GM18517 (cell line): ENCODE data around the gene GAR1.
A peak's percentile ranks its signal among the peaks of the same experiment; 100 is the strongest.
"Not testable (repeated sequence)": the region's sequence is repeated elsewhere in the genome, so short reads cannot be mapped to it uniquely, and the experiment has no call there.

ENCODE experiments used
- ATAC-seq: cut with Tn5 transposase; IDR thresholded peaks from one replicate; pipeline ENCODE4 v1.9.1; 2021; ENCODE audit warnings: mild to moderate bottlenecking, moderate library complexity; ENCODE audit not compliant: unreplicated experiment

The GAR1 gene

GRCh38 chr4:109815151-109816081 is at the start of gene GAR1:
Gene GAR1, plus strand, starts transcription at chr4:109815762. Its CDS starts 403 bp downstream, at chr4:109816165.
- peak; percentile 99 for ATAC-seq

DNA sequence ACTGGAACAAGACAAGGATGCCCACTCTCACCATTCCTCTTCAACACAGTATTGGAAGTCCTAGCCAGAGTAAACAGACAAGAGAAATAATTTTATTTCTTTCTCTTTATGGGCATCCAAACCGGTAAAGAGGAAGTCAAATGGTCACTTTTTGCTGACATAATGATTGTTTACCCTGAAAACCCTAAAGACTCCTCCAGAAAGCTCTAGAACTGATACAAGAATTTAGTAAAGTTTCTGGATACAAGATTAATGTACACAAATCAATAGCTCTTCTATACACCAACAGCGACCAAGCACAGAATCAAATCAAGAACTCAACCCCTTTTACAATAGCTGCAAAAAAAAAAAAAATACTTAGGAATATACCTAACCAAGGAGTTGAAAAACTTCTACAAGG is 33.5 kb upstream of the GAR1 start:
- not testable (repeated sequence) for ATAC-seq

- ATAC-seq, result no peak
Observed at GRCh38 chr4:109786846-109787245, 28.7 kb upstream of the GAR1 start.

- ATAC-seq, result no peak
Observed at GRCh38 chr4:109787807-109788206, 27.8 kb upstream of the GAR1 start.

GRCh38 chr4:109795059-109795458 is 20.5 kb upstream of the GAR1 start:
- ATAC-seq, result no peak

GRCh38 chr4:109798866-109799265 is 16.7 kb upstream of the GAR1 start:
- ATAC-seq, result no peak

DNA sequence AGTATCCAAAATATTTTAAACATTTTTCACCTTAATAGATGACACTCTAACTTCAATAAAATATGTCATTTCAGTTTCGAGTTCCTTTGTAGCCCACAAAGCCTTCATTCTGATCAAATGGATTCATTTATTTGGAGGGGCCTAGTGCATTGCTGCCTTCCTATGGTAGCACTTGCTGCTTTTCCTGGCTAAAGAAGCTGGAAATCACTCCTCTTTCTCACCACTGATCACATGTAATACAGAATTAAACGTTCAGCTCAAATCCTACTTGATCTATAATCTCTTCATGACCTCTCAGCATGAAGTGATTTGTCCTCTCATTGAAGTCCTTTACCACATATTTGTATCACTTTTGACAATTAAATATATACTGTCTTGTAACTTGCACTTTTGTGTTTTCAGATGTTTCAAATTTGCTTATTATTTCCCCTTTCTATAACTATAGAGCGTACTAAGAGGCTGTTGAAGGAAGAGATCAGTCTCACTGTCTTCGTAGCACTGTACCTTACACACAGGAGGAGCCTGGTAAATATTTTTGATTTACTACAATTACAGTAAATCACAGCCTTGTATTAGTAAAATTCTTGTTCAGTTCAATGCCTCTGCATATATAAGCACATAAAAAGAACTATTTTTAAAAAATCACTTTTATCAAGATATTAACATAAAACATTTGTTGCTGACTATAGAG is 14.3 kb upstream of the GAR1 start:
- ATAC-seq, result no peak

- no peak for ATAC-seq
Observed at GRCh38 chr4:109801895-109802319, 13.7 kb upstream of the GAR1 start, which contains the start of gene CFI. Gene CFI, minus strand, starts transcription at chr4:109801999. Its CDS starts 28 bp downstream, at chr4:109801971.

GRCh38 chr4:109803924-109804571 is 11.5 kb upstream of the GAR1 start:
- peak; percentile 79 for ATAC-seq

DNA sequence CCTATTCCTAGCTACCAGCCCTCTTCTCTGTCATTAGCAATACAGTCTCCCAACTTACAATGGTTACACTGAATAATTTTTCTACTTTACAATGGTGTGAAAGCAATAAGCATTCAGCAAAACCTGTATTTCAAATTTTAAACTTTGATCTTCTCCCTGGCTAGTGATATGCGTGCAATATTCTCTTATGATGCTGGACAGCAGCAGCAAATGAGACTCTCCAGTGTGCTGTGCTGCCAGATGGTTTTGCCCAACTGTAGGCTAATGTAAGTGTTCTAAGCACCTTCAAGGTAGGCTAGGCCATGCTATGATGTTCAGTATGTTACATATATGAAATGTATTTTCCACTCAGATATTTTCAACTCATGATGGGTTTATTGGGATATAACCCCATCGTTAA is 5.9 kb upstream of the GAR1 start:
- ATAC-seq, result no peak

DNA sequence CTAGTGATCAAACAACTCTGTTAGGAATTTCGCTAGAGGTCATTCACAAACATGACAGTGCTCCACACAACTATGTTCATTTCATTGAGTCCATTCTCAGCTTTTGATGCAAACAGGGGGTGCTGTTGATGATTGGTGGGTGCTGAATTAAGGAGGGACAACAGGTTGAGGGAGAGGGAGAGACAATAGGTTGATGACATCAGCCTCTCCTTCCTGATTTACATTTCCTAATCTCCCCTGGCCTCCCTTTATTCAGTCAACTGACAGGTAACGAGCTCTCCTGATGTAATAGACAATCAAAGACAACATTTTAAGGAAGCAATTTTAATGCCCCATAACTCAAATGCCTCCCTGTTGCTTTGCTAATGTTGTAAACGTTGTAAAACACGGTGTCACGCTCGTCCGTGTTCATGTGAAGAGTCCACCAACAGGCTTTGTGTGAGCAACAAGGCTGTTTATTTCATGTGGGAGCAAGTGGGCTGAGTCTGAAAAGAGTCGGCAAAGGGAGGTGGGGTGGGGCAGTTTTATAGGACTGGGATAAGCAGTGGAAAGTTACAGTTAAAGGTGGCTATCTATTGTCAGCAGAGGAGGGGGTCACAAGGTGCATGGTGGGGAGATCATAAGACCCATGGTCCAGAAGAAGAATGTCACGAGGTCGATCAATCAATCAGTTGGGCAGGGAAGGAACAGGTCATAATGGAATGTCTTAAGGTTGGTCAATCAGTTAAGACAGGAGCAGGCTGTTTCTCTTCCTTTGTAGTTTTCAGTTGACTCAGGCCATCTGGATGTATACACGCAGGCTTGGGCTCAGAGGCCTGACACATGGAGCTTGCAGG is 4.8 kb upstream of the GAR1 start:
- no peak for ATAC-seq

DNA sequence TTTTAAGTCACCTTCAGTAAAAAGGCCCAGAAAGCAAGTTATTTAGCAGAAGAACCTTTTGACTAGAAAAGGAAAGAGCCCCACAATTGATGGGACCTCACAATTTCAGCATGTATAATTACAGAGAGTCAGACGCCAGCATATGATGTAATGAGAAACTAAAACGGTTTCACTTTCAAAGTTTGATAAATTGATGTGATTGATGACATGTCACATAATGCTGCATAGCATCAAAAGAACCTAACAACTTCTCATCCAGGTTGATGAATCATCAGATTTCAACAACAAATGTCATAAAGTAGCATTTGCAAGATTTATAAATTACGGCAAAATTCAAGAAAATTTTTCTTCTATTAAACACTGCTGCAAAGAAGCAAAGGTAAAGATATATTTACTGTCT is 3.9 kb upstream of the GAR1 start:
- ATAC-seq, result no peak

DNA sequence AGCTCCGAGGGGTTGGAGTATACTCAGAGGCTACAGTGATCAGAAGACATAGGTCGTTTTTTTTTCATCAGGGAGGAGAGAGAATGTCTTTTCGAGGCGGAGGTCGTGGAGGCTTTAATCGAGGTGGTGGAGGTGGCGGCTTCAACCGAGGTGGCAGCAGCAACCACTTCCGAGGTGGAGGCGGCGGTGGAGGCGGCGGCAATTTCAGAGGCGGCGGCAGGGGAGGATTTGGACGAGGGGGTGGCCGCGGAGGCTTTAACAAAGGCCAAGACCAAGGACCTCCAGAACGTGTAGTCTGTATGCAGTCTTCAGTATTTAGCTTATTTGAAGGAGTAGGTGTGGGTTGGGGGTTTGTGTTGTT is 500 bp downstream of the GAR1 start:
- ATAC-seq, result no peak

- ATAC-seq, result no peak
Observed at GRCh38 chr4:109816894-109817293, 1.3 kb downstream of the GAR1 start.

DNA sequence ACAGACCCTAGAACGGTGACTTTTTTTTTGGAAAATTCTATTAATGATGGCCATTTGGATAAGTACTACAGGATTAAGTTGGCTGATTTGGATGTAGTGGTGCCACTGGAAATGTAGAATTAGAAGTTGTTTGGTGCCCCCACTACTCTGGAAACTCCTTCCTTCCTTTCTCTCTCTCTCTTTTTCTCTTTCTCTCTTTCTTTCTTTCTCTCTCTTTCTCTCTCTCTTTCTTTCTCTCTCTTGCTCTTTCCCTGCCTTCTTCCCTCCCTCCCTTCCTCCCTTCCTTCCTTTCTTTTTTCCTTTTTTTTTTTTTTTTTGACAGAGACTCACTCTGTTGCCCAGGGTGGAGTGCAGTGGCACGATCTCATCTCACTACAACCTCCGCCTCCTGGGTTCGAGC is 2.7 kb downstream of the GAR1 start:
- no peak for ATAC-seq

DNA sequence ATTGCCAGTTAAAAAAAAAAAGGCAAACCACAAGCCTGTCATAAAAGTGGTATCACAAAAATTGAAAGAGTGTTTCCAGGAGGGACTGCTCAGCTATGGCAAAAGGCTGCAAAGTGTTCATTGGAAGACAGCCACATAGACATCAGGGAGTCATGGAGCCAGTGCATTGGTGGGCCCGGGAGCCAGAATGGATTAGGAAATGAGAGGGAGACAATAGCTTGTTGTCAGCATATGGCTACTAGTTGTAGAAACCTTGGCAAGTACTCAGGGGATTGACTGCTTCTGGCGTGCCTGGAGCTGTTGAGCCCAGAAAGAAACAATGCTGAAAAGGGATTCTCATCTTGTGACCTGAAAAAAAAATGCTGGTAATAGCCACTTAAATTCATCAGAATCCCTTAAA is 5.0 kb downstream of the GAR1 start:
- no peak for ATAC-seq

GRCh38 chr4:109821185-109821584 is 5.6 kb downstream of the GAR1 start:
- ATAC-seq, result no peak

GRCh38 chr4:109826719-109827118 is 11.2 kb downstream of the GAR1 start:
- no peak for ATAC-seq

- no peak for ATAC-seq
Observed at GRCh38 chr4:109827672-109828071, 12.1 kb downstream of the GAR1 start, which contains the start of gene RRH. Gene RRH, plus strand, starts transcription at chr4:109827972. Its CDS starts 56 bp downstream, at chr4:109828028.

- ATAC-seq, result no peak
Observed at GRCh38 chr4:109833756-109834155, 18.2 kb downstream of the GAR1 start.

DNA sequence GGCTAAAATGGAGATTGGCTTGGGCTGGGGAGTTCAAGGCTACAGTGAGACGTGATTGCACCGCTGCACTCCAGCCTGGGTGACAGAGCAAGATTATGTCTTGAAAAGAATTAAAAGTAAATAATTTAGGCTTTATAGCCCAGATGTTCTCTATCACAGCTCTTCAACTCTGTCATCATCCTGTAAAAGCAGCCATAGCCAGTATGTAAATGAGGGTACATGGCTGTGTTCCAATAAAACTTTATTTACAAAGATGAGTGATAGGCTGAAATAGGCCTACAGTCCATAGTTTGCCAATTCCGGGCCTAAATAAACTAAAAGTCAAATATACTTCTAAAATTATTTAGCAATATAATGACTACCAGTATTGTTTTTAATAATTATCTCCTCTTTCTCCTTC is 21.4 kb downstream of the GAR1 start:
- no peak for ATAC-seq
